ENCODE data around the gene ADGRA1. TPM values are rescaled to one million over a fixed set of nuclear protein-coding genes. Genes with fewer than 3 reads are reported as not detected.
A peak's percentile ranks its signal among the peaks of the same experiment; 100 is the strongest.

Gene ADGRA1
- total RNA-seq, 3 donors from 2014 or later = 0.10 TPM; not detected in 2

- TF ChIP-seq, protein P1, sequence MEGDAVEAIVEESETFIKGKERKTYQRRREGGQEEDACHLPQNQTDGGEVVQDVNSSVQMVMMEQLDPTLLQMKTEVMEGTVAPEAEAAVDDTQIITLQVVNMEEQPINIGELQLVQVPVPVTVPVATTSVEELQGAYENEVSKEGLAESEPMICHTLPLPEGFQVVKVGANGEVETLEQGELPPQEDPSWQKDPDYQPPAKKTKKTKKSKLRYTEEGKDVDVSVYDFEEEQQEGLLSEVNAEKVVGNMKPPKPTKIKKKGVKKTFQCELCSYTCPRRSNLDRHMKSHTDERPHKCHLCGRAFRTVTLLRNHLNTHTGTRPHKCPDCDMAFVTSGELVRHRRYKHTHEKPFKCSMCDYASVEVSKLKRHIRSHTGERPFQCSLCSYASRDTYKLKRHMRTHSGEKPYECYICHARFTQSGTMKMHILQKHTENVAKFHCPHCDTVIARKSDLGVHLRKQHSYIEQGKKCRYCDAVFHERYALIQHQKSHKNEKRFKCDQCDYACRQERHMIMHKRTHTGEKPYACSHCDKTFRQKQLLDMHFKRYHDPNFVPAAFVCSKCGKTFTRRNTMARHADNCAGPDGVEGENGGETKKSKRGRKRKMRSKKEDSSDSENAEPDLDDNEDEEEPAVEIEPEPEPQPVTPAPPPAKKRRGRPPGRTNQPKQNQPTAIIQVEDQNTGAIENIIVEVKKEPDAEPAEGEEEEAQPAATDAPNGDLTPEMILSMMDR (IDR thresholded peaks at IDR 0.05) = no peak
- Histone ChIP-seq H3K36me3 (ENCODE audit: low read depth) (no peaks in the 10 kb centered on the region), H3K4me1 (ENCODE audit: low read depth) (peaks cover 3% of the 10 kb centered on the region), H3K4me3 (no peak overlapping the region), H3K9me3 (no peaks in the 10 kb centered on the region)
- ATAC-seq (no peak), DNase-seq (no peak)
- intact Hi-C loops (cut with DNase I, micrococcal nuclease) = no loop called here
These were observed 10.9 kb downstream of the ADGRA1 start for GRCh38 chr10:133098426-133099124.

DNA sequence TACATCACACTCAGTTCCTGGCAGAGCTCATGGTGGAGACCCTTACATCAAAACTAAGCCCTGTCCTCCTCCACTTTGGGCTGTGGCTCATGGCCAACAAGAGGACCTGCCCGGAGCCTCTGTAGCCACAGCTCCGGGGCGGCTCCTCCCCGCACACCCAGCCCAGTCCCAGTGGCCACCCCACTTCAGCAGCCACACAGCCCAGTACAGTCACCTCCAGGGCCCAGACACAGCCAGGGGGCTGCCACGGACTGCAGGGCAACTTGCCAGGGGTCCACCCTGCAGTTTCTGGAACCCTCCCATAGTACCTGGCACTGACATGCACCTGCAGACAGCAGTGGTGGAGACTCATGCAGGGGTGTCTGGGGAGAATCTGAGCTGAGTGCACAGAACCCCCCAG lies 11.8 kb downstream of the ADGRA1 start:
- no peaks in the 10 kb centered on the region for H3K36me3 ChIP-seq (ENCODE audit: low read depth)
- intact Hi-C loops (cut with DNase I, micrococcal nuclease) = no loop called here
- TF ChIP-seq, protein P1 (IDR thresholded peaks at IDR 0.05) = no peak
- no peaks in the 10 kb centered on the region for H3K9me3 ChIP-seq
- peaks cover 3% of the 10 kb centered on the region for H3K4me1 ChIP-seq (ENCODE audit: low read depth)
- no peak for DNase-seq
- ATAC-seq = no peak
- H3K4me3 ChIP-seq = no peak overlapping the region

- H3K4me1 ChIP-seq (ENCODE audit: low read depth) = peaks cover 3% of the 10 kb centered on the region
- TF ChIP-seq, protein P1 (IDR thresholded peaks at IDR 0.05) = no peak
- H3K36me3 ChIP-seq (ENCODE audit: low read depth) = no peaks in the 10 kb centered on the region
- intact Hi-C loops (cut with DNase I, micrococcal nuclease) = no loop called here
- H3K4me3 ChIP-seq = no peak overlapping the region
- DNase-seq = no peak
- no peak for ATAC-seq
- no peaks in the 10 kb centered on the region for H3K9me3 ChIP-seq
These were observed 12.5 kb downstream of the ADGRA1 start for GRCh38 chr10:133100186-133100585.

- intact Hi-C loops (cut with DNase I, micrococcal nuclease) = no loop called here
- Histone ChIP-seq H3K4me3 (no peak overlapping the region), H3K9me3 (no peaks in the 10 kb centered on the region), H3K36me3 (ENCODE audit: low read depth) (no peaks in the 10 kb centered on the region), H3K4me1 (ENCODE audit: low read depth) (peaks cover 3% of the 10 kb centered on the region)
- TF ChIP-seq, protein P1 (IDR thresholded peaks at IDR 0.05) = no peak
- peak in 2 of 3 donors; percentile 21 to 35 for DNase-seq
- ATAC-seq = peak; percentile 30
These were observed 13.1 kb downstream of the ADGRA1 start for GRCh38 chr10:133100706-133101415.

GRCh38 chr10:133101416-133101810 lies 13.7 kb downstream of the ADGRA1 start:
- intact Hi-C loops (cut with DNase I, micrococcal nuclease) = no loop called here
- no peak for ATAC-seq
- Histone ChIP-seq H3K9me3 (no peaks in the 10 kb centered on the region), H3K4me1 (ENCODE audit: low read depth) (peaks cover 3% of the 10 kb centered on the region), H3K36me3 (ENCODE audit: low read depth) (no peaks in the 10 kb centered on the region), H3K4me3 (no peak overlapping the region)
- DNase-seq = no peak
- TF ChIP-seq, protein P1 (IDR thresholded peaks at IDR 0.05) = no peak

All from mucosa of descending colon (tissue), 3 donors.